AG04450 (cell line): Measurements from ENCODE around the gene UNC5A. TPM values are rescaled to one million over a fixed set of nuclear protein-coding genes. Genes with fewer than 3 reads are reported as not detected.

ENCODE experiments used
- CTCF ChIA-PET: fragments of 300-600, 350-600 bp; formaldehyde crosslinking; extraction: SDS; loops from one replicate; lab custom pipeline; 2022; ENCODE audit warnings: antibody characterized with exemption, inconsistent platforms; lab: Charles Lee
- POLR2A ChIA-PET: fragments of 350-600 bp; formaldehyde crosslinking; extraction: SDS; loops from one replicate; lab custom pipeline; 2021; ENCODE audit warnings: antibody characterized with exemption, inconsistent platforms; lab: Yijun Ruan, JAX
- DNase-seq: peaks from one replicate; pipeline ENCODE4 v3.0.0-alpha.2; 2011; ENCODE audit warnings: low read depth, low spot score
- H3K27ac ChIP-seq: one replicate; pipeline ENCODE4 v1.5.1; 2012; ENCODE audit warnings: low read depth, low read length, control low read depth
- H3K27me3 ChIP-seq: one replicate; pipeline ENCODE4 v1.6.0; 2012; ENCODE audit warnings: low read length; ENCODE audit not compliant: control insufficient read depth, insufficient read depth
- H3K4me3 ChIP-seq: 2 replicates; pipeline ENCODE4 v1.5.1; 2011; ENCODE audit warnings: mild to moderate bottlenecking, low read depth, low read length, control low read depth
- H3K9me3 ChIP-seq: 2 replicates; pipeline ENCODE4 v1.5.1; 2012; ENCODE audit warnings: low read length; ENCODE audit not compliant: control insufficient read depth, insufficient read depth
- polyA plus RNA-seq: library from polyadenylated mRNA; depleted of rRNA; stranded (reverse); fragments of >200 nt; gene quantifications from 2 replicates; pipeline ENCODE4 v1.2.3, GENCODE V29; 2011
- TF ChIP-seq, protein P1 (sequence below): IDR thresholded peaks from 2 replicates; pipeline ENCODE4 v1.5.1; 2011; ENCODE audit warnings: low read depth, low read length, control low read depth, inconsistent platforms

UNC5A gene
- polyA plus RNA-seq, 1 experiment, result not detected

DNA sequence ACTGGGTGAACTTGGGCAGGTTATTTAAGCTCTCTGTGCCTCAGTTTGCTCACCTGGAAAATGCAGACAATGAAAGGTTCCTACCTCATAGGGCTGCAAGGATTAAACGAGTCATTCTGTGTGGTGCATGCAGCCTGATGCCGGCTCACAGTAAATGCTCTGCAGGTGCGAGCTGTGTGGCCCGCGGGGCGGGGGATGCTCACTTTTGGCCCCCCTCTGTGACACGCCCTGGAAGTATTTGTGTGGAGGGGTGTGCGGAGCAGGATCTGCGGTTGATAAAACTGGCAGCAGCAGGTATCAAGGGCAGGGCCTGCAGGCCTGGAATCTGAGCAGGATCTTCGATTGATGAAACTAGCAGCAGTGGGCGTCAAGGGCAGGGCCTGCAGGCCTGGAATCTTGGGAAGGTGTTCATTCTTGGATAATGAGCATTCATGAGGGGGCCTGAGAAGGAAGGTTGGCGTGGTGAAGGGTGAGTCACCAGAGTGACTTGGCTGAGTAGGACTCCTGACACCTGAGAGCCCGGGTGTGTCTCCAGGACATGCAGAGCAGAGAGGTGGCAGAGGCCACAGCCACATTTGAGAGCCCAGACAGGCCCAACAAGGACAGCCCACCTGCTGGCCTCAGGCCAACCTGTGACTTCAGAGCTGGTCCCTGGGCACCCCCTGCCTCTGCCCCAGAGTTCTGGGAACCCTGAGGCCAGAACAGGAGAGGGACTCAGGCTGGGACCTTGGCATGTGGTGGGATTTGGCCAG, 11.9 kb downstream of the UNC5A start:
- no peaks in the 10 kb centered on the region; the same call in 1 of the 2 replicates for H3K9me3 ChIP-seq
- no peak for DNase-seq
- ChIA-PET POLR2A (no interaction called here), CTCF (no interaction called here)
- peaks cover 30% of the 10 kb centered on the region for H3K27me3 ChIP-seq
- H3K27ac ChIP-seq, result no peak overlapping the region
- no peak overlapping the region for H3K4me3 ChIP-seq
- TF ChIP-seq, protein P1, sequence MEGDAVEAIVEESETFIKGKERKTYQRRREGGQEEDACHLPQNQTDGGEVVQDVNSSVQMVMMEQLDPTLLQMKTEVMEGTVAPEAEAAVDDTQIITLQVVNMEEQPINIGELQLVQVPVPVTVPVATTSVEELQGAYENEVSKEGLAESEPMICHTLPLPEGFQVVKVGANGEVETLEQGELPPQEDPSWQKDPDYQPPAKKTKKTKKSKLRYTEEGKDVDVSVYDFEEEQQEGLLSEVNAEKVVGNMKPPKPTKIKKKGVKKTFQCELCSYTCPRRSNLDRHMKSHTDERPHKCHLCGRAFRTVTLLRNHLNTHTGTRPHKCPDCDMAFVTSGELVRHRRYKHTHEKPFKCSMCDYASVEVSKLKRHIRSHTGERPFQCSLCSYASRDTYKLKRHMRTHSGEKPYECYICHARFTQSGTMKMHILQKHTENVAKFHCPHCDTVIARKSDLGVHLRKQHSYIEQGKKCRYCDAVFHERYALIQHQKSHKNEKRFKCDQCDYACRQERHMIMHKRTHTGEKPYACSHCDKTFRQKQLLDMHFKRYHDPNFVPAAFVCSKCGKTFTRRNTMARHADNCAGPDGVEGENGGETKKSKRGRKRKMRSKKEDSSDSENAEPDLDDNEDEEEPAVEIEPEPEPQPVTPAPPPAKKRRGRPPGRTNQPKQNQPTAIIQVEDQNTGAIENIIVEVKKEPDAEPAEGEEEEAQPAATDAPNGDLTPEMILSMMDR, result no peak

DNA sequence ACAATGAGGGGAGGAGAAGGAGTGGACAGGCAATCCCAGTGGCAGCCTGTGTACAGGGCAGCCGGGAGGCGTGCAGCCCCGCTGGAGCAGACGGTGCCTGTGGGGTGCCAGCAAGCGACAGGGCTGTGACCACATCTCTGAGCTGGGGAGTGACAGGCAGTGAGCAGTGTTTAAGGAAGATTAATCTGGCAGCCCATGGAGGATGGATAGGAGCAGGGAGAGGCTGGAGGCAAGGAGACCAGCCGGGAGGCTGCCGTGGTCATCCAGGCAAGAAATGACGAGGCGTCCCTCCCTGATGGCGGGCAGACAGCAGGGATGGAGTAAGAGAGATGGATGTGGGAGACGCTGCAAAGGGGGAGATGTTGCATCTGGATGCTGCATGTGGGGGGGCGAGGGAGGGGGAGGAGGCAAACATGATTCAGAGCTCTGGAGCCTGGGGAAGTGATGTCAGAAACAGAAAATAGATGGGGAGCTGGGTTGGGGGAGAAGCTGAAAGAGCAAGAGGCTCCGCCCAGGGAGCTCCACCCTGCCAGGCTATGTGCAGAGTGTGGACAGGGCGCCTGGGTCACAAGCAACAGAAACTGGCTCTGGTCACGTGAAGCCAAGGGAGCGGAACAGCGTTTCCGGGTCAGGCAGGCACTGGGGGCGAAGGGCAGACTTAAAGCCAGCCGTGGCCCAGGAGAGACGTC, 12.6 kb downstream of the UNC5A start:
- Histone ChIP-seq H3K27me3 (peaks cover 27% of the 10 kb centered on the region), H3K9me3 (no peaks in the 10 kb centered on the region; the same call in 1 of the 2 replicates), H3K4me3 (no peak overlapping the region), H3K27ac (no peak overlapping the region)
- POLR2A ChIA-PET, result no interaction called here
- CTCF ChIA-PET, result no interaction called here
- TF ChIP-seq, protein P1, result no peak
- DNase-seq, result no peak

DNA sequence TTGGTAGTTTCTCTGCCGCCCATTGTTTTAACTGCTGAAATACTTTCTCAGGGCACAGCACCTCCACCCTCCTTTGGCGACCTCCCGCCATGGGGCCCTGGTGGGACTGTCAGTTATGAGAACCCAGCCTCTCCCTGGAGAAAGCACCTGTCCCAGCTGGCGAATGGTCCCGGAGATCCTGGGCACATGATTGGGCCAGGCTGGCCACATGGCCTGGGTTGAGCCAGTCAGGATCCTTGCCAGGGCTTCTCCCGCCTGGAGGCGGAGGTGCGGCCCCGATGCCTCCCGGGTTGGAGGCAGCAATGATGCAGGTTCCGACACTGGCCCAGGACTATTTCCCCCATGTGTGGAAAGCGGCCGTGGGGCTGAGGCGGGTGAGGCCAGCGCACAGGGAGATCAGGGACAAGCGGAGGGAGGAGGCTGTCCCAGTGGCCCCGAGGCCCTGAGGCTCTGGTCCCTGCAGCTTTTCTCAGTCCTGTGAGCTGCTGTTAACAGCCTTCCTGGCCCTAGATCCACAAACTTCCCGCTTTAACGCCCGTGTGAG, 13.6 kb downstream of the UNC5A start:
- POLR2A ChIA-PET, result no interaction called here
- TF ChIP-seq, protein P1, result no peak
- Histone ChIP-seq H3K4me3 (no peak overlapping the region), H3K27me3 (peaks cover 18% of the 10 kb centered on the region), H3K27ac (no peak overlapping the region), H3K9me3 (no peaks in the 10 kb centered on the region; the same call in 1 of the 2 replicates)
- DNase-seq, result no peak
- CTCF ChIA-PET, result interaction anchor here (1.5 kb wide), 1 partner anchor 163 kb away, joined by 4 read pairs; no protein-coding TSS in a partner anchor

DNA sequence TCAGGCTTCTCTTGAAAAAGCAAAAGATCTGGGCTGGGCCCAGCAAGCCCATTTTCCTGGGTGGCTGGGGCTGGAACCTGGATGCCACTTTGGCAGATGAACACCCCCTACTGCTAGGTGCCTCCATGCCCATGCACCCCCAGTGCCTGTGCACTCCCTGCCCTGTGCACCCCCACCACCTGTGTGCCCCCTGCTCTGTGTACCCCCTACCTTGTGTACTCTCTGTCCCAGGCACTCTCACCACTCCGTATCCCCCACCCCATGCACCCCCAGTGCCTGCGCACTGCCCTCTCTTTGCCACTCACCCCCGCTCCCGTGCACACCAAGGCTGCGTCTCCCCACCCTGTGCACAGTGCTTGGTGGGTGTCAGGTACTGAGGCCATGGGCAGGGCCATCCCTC, 14.2 kb downstream of the UNC5A start:
- no peaks in the 10 kb centered on the region; the same call in 1 of the 2 replicates for H3K9me3 ChIP-seq
- ChIA-PET POLR2A (no interaction called here), CTCF (interaction anchor here (1.5 kb wide), 1 partner anchor 164 kb away, joined by 4 read pairs; no protein-coding TSS in a partner anchor)
- no peak for DNase-seq
- peaks cover 12% of the 10 kb centered on the region for H3K27me3 ChIP-seq
- no peak overlapping the region for H3K4me3 ChIP-seq
- H3K27ac ChIP-seq, result no peak overlapping the region
- TF ChIP-seq, protein P1, result no peak
